COLO668 (cell line): ENCODE data around the gene COQ10A.
"Not testable (repeated sequence)": the region's sequence is repeated elsewhere in the genome, so short reads cannot be mapped to it uniquely, and the experiment has no call there.

Experiments used
- DNase-seq: peaks from one replicate; lab custom pipeline; 2025; ENCODE audit not compliant: unreplicated experiment; lab: John Stamatoyannopoulos, UW

The COQ10A gene

GRCh38 chr12:56242986-56243385 lies 23.8 kb upstream of the COQ10A start:
- DNase-seq, result no peak

- DNase-seq, result no peak
Measured at GRCh38 chr12:56243731-56244181, 23.0 kb upstream of the COQ10A start.

- DNase-seq, result no peak
Measured at GRCh38 chr12:56244494-56244893, 22.2 kb upstream of the COQ10A start.

GRCh38 chr12:56247923-56248322 lies 18.8 kb upstream of the COQ10A start:
- DNase-seq, result no peak

- no peak for DNase-seq
Measured at GRCh38 chr12:56248711-56249110, 18.0 kb upstream of the COQ10A start.

GRCh38 chr12:56252649-56253048 lies 14.1 kb upstream of the COQ10A start:
- no peak for DNase-seq

- DNase-seq, result no peak
Measured at GRCh38 chr12:56253091-56253490, 13.7 kb upstream of the COQ10A start.

GRCh38 chr12:56255671-56256070 lies 11.1 kb upstream of the COQ10A start:
- no peak for DNase-seq

- DNase-seq, result no peak
Measured at GRCh38 chr12:56256326-56256960, 10.3 kb upstream of the COQ10A start.

GRCh38 chr12:56257071-56257470 lies 9.7 kb upstream of the COQ10A start:
- DNase-seq, result no peak

- peak; percentile 23 for DNase-seq
Measured at GRCh38 chr12:56257491-56258067, 9.2 kb upstream of the COQ10A start.

- peak; percentile 84 for DNase-seq
Measured at GRCh38 chr12:56258068-56258819, 8.5 kb upstream of the COQ10A start, which contains the start of gene ANKRD52. ANKRD52 (minus strand) TSS chr12:56258384; CDS start chr12:56258269, 115 bp downstream.

GRCh38 chr12:56258820-56259183 lies 7.9 kb upstream of the COQ10A start:
- peak; percentile 17 for DNase-seq

- no peak for DNase-seq
Measured at GRCh38 chr12:56260380-56260779, 6.4 kb upstream of the COQ10A start.

GRCh38 chr12:56260921-56261320 lies 5.8 kb upstream of the COQ10A start:
- DNase-seq, result no peak

- DNase-seq, result no peak
Measured at GRCh38 chr12:56261503-56262232, 5.1 kb upstream of the COQ10A start.

GRCh38 chr12:56262955-56263354 lies 3.8 kb upstream of the COQ10A start:
- not testable (repeated sequence) for DNase-seq

GRCh38 chr12:56266068-56266692 lies 562 bp upstream of the COQ10A start:
- not testable (repeated sequence) for DNase-seq

GRCh38 chr12:56267443-56268071 lies 815 bp downstream of the COQ10A start:
- no peak for DNase-seq

GRCh38 chr12:56271031-56271430 lies 4.3 kb downstream of the COQ10A start:
- DNase-seq, result no peak

GRCh38 chr12:56272468-56272867 lies 5.7 kb downstream of the COQ10A start:
- DNase-seq, result not testable (repeated sequence)
